Measurements from ENCODE around the gene CCZ1. TPM values are rescaled to one million over a fixed set of nuclear protein-coding genes. Genes with fewer than 3 reads are reported as not detected.
A peak's percentile ranks its signal among the peaks of the same experiment; 100 is the strongest.
"Not testable (repeated sequence)": the region's sequence is repeated elsewhere in the genome, so short reads cannot be mapped to it uniquely, and the experiment has no call there.

The CCZ1 gene
- 50.4 and 74.2 TPM in 2 replicates for total RNA-seq (2011; cell fraction: chromatin; rRNA removed; ENCODE audit: low replicate concordance)
- total RNA-seq (2011; cell fraction: nucleolus; rRNA removed), result 23.8 and 24.7 TPM in 2 replicates
- 44.1 and 62.4 TPM in 2 replicates for total RNA-seq (2011; cell fraction: nucleoplasm; rRNA removed)
- 48.7 and 55.6 TPM in 2 replicates for total RNA-seq (2014; rRNA removed)
- total RNA-seq (2014; rRNA removed; fragmentation: Illumina TruSeq; extraction: Trizol), result 86.0 and 99.2 TPM in 2 replicates
- 59.1 and 64.1 TPM in 2 replicates for total RNA-seq (2015; rRNA removed; fragmentation: Illumina TruSeq; extraction: Trizol)
- 74.5 and 80.7 TPM in 2 replicates for total RNA-seq (2021)
- polyA plus RNA-seq (2011; rRNA removed), result 80.3 and 94.6 TPM in 2 replicates
- polyA plus RNA-seq (2011; cell fraction: cytosol; rRNA removed), result 19.3 and 32.9 TPM in 2 replicates
- polyA plus RNA-seq (2011; cell fraction: nucleus; rRNA removed), result 19.3 and 30.0 TPM in 2 replicates
- 69.7 and 86.3 TPM in 2 replicates for polyA plus RNA-seq (2012)
- 59.1 and 78.1 TPM in 2 replicates for polyA plus RNA-seq (2014; fragmentation: Illumina TruSeq; extraction: Trizol)
- 10 to 100 TPM; 34.5 to 37.6 TPM for polyA plus RNA-seq (2014; fragmentation: Nextera tagmentation; extraction: Ambion mirVana)
- 79.8 and 84.3 TPM in 2 replicates for polyA plus RNA-seq (2014; rRNA removed)
- polyA minus RNA-seq (2011; rRNA and poly(A)+ RNA removed), result 44.3 and 48.9 TPM in 2 replicates
- 15.7 and 20.0 TPM in 2 replicates for polyA minus RNA-seq (2011; cell fraction: cytosol; rRNA and poly(A)+ RNA removed)
- polyA minus RNA-seq (2011; cell fraction: nucleus; rRNA and poly(A)+ RNA removed), result 8.9 and 15.4 TPM in 2 replicates
- percentile 69 among the genes with signal in this experiment for Bru-seq, nascent RNA
- BruChase-seq, experiment 1, labeled RNA remaining after a 2-hour chase, result percentile 77 among the genes with signal in this experiment
- BruChase-seq, experiment 2, labeled RNA remaining after a 6-hour chase, result percentile 80 among the genes with signal in this experiment
- long read RNA-seq, experiment 1, transcript CCZ1-201 (15 exons, 1,802 nt), result major isoform, 362 of 407 reads
- long read RNA-seq, experiment 1, partial matches to known transcripts, result 17 of 407 reads
- long read RNA-seq, experiment 1, other reads (novel, unspliced or antisense), result 23 of 407 reads
- long read RNA-seq, experiment 2, transcript CCZ1-201 (15 exons, 1,802 nt), result major isoform, 23 of 77 reads
- long read RNA-seq, experiment 2, partial matches to known transcripts, result 22 of 77 reads
- long read RNA-seq, experiment 2, other reads (novel, unspliced or antisense), result 30 of 77 reads
- long read RNA-seq, experiment 3, transcript CCZ1-201 (15 exons, 1,802 nt), result major isoform, 34 of 40 reads
- long read RNA-seq, experiment 3, partial matches to known transcripts, result 4 of 40 reads
- long read RNA-seq, experiment 3, other reads (novel, unspliced or antisense), result 1 of 40 reads

GRCh38 chr7:5898480-5899224, at the start of gene CCZ1:
TSS of gene CCZ1 (plus strand) at chr7:5898733. CDS start at chr7:5898800, 67 bp downstream.
- H4K20me1 ChIP-seq (replicated peaks; ENCODE audit: control insufficient read depth, insufficient read depth, low read length); H3K4me2 ChIP-seq (ENCODE audit: insufficient read depth, low read length); intact Hi-C loops (cut with micrococcal nuclease); in situ Hi-C loops (cut with MboI); H3K27me3 ChIP-seq (ENCODE audit: control insufficient read depth in 2 of 2, insufficient read depth in 2 of 2, low read length in 2 of 2); H3K36me3 ChIP-seq (ENCODE audit: control insufficient read depth, insufficient read depth, low read length); H3K4me1 ChIP-seq (replicated peaks in 1 of 2; ENCODE audit: control insufficient read depth in 2 of 2, insufficient read depth in 2 of 2, low read length in 2 of 2); H3K9me3 ChIP-seq (replicated peaks; ENCODE audit: control insufficient read depth, insufficient read depth, low read depth, low read length); H3K9me1 ChIP-seq (ENCODE audit: control insufficient read depth, insufficient read depth, low read length); H3K79me2 ChIP-seq (ENCODE audit: control insufficient read depth, insufficient read depth, low read length); BruUV-seq (replicated peaks); POLR2A ChIA-PET; CTCF ChIA-PET (ENCODE audit: low intra/inter-chr PET ratio); TF ChIP-seq ETV6 (CRISPR knock-in tag; IDR thresholded peaks at IDR 0.05; ENCODE audit: borderline replicate concordance): not testable (repeated sequence)
- Histone ChIP-seq H3K4me3 (peak within 1 kb of the TSS; percentile 40), H3K27ac (ENCODE audit: extremely low read depth, low read depth, low read length) (peak within 1 kb of the TSS; percentile 55; the same call in 1 of the 3 replicates), H2AFZ (ENCODE audit: low read depth, low read length) (peak within 1 kb of the TSS; percentile 70; the same call in 1 of the 2 replicates), H3K9ac (ENCODE audit: insufficient read depth in 1 of 2, low read depth in 2 of 2, low read length in 2 of 2) (peak within 1 kb of the TSS in 1 of 2 experiments; percentile 35; a peak in 1 of 4 replicates)
- peak; percentile 98 for ATAC-seq
- peak; percentile 68 for FAIRE-seq
- 0% methylated on average over 5 of the region's 64 CpGs for WGBS (ENCODE audit: insufficient coverage, low coverage, missing lambda C conversion rate)
- peak; percentile 50 to 82 (median 52) for DNase-seq (ENCODE audit: extremely low read depth in 1 of 4, low spot score in 3 of 4)
- TF ChIP-seq HCFC1 (IDR thresholded peaks at IDR 0.05; ENCODE audit: low read depth, low read length) (peak; percentile 46), ETV6 (IDR thresholded peaks at IDR 0.05; ENCODE audit: borderline replicate concordance in 1 of 2, low read depth in 2 of 2, low read length in 1 of 2) (peak; percentile 64 to 65; a peak in 2 of 4 replicates), POLR2A (conservative IDR thresholded peaks at IDR 0.05) (peak; percentile 58), MNT (conservative IDR thresholded peaks at IDR 0.05) (peak in 1 of 2 experiments; percentile 31; a peak in 1 of 4 replicates), POLR2G (IDR thresholded peaks at IDR 0.05; ENCODE audit: low read depth, low read length) (peak; percentile 72), CREM (IDR thresholded peaks at IDR 0.05; ENCODE audit: low read depth) (peak; percentile 44), ZBTB11 (CRISPR knock-in tag; IDR thresholded peaks at IDR 0.05) (peak in 1 of 3 experiments; percentile 77; a peak in 2 of 6 replicates), PHF8 (IDR thresholded peaks at IDR 0.05; ENCODE audit: borderline replicate concordance, low read length) (peak; percentile 33; the same call in 1 of the 2 replicates), ELF2 (CRISPR knock-in tag; IDR thresholded peaks at IDR 0.05) (peak; percentile 49; the same call in 1 of the 2 replicates)

Measured in K562 (cell line).